HL-60/S4 treated with phorbol 12-myristate 13-acetate at 8.2 ng/mL for 4 days and 3 days (cell line): Measurements from ENCODE around the gene TCOF1.

Experiments
- in situ Hi-C: fragments of 300-500 bp; cut with MboI; formaldehyde crosslinking; loops from 2 replicates; pipeline ENCODE4 v1.15.0; 2022; ENCODE audit warnings: low sequenced_read_pairs

TCOF1 gene

DNA sequence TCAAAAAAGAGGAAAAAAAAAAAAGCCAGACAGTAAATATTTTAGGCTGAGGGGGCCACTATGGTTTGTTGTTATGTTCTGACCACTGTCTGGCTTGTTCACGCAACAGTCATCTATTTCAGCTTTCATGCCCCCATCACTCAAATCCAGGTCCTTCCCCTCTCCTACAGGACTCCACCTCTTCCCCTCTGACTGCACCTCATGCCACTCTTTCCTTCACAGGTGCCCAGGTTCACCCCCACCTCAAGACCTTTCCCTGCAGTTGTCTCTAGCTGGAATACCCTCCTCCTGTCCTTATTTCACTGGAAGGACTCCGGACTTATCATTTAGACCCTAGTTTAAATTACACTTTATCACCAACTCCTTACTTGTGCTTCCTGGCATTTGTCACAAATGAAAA, 88.6 kb downstream of the TCOF1 start:
- in situ Hi-C loops = no loop called here

DNA sequence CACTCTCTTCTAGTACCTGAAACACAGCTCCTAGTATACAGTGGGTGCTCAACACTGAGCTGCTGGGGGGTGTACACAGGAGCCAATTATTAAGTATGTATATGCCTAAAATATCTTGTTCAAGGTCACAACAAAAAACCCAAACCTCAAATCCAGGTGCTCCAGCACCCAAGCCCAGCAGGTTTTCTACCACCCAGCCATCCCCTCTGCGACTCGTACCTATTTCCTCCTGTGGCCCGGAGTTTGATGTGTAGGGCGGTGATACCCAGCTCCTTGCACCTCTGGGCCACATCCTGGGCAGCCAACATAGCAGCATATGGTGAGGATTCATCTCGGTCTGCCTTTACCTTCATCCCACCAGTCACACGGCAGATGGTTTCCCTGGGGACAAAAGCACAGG, 89.1 kb downstream of the TCOF1 start:
- in situ Hi-C loops = no loop called here

DNA sequence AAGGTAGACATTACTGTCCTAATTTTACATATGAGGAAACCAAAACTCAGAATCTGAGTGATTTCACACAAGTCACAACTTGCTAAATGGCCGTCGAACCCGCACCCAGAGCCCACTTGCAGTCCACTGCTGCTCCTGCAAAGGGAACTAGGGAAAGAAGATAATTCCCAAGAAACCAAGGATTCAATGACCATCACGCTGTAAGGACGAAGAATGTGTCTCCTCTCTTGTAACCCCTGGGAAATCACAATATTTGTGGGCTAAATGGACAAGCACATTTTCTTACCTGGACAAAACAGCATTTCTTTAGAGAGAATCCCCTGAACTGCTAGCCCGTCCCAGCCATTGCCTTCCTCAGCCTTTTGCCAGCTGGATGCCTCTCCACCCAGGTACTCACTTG, 89.7 kb downstream of the TCOF1 start:
- in situ Hi-C loops = no loop called here

DNA sequence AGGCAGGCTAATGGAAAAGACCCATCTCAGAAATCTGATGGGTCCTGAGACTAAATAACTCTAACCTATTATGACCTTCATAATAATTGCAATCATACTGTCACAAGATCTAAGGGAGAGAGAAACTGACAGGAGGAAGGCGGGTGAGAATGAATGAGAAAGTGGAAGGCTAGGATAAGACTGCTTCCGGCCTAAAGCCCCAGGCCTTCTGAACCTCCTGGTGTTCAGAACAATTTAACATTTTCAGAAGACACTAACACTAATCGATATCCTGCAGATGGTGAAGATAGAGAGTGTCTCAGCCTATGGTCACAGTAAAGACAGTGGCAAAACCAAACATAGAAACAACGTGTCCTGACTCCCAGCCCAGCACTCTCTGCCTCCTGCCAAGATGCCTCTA, 90.8 kb downstream of the TCOF1 start:
- in situ Hi-C loops = no loop called here

DNA sequence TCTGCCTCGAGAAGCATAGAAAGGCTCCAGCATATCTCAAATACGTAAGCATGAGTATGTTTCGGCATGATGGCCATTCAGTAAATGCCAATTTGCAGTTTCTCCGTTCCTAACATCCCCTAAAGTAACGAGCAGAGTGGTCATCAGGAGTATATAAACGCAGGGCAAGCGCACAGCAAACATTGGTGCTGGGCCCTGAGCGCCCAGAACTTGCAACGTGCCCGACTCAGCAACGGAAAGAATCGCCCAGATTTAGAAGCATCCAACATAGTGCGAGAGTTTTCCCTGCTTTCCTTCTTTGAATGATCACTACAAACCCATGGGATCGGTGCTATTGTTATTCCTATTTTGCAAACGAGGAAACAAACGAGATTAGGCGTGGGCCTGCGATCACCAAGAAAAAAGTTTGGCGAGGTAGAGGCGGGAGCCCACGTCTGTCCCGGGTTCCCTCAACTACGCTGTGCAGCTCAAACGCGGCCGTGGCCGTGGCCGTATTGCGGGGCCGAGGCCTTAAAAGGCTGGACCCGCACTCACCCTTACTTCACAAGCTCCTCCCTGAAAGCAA, 91.5 kb downstream of the TCOF1 start:
- in situ Hi-C loops = no loop called here
